ENCODE data around the gene SERPINF2. TPM values are rescaled to one million over a fixed set of nuclear protein-coding genes. Genes with fewer than 3 reads are reported as not detected.

The SERPINF2 gene
- total and polyA plus RNA-seq, 2 experiments from 2014 or later, result 0.66 to 1.2 TPM

GRCh38 chr17:1754430-1755112 lies 11.9 kb downstream of the SERPINF2 start:
- H3K9me2 ChIP-seq (ENCODE audit: insufficient read depth), result no peaks in the 10 kb centered on the region
- no peaks in the 10 kb centered on the region for H3K79me2 ChIP-seq (replicated peaks; ENCODE audit: insufficient read depth)
- Mint-ChIP-seq H3K9me3 (no peaks in the 10 kb centered on the region; the same call in 2 of the 3 replicates), H3K27ac (no peak overlapping the region), H3K4me1 (peaks cover 18% of the 10 kb centered on the region), H3K4me3 (no peak overlapping the region), H3K27me3 (ENCODE audit: insufficient read depth, low read depth, poor library complexity) (peaks cover 11% of the 10 kb centered on the region), H3K36me3 (ENCODE audit: low read depth) (no peaks in the 10 kb centered on the region)
- H3K4me3 ChIP-seq, result no peak overlapping the region
- H3F3A ChIP-seq (replicated peaks; ENCODE audit: low read depth), result no peaks in the 10 kb centered on the region
- H3K27me3 ChIP-seq (ENCODE audit: insufficient read depth), result no peaks in the 10 kb centered on the region
- peak; percentile 15 for ATAC-seq
- H3K27ac ChIP-seq (ENCODE audit: low read depth), result no peak overlapping the region
- no peak for TF ChIP-seq NANOG (IDR thresholded peaks at IDR 0.05; ENCODE audit: borderline replicate concordance)
- DNase-seq (ENCODE audit: low spot score), result no peak
- H3K36me3 ChIP-seq (ENCODE audit: insufficient read depth), result no peaks in the 10 kb centered on the region
- no peak overlapping the region for H3K4me2 ChIP-seq
- H4K20me1 ChIP-seq (replicated peaks; ENCODE audit: insufficient read depth), result no peaks in the 10 kb centered on the region
- peaks cover 6% of the 10 kb centered on the region for H3K4me1 ChIP-seq (ENCODE audit: insufficient read depth)
- H2AFZ ChIP-seq, result no peak overlapping the region

- ATAC-seq, result no peak
- Mint-ChIP-seq H3K9me3 (no peaks in the 10 kb centered on the region; the same call in 2 of the 3 replicates), H3K27ac (no peak overlapping the region), H3K36me3 (ENCODE audit: low read depth) (no peaks in the 10 kb centered on the region), H3K27me3 (ENCODE audit: insufficient read depth, low read depth, poor library complexity) (peaks cover 8% of the 10 kb centered on the region), H3K4me3 (no peak overlapping the region), H3K4me1 (peaks cover 18% of the 10 kb centered on the region)
- no peaks in the 10 kb centered on the region for H3F3A ChIP-seq (replicated peaks; ENCODE audit: low read depth)
- H3K36me3 ChIP-seq (ENCODE audit: insufficient read depth), result no peaks in the 10 kb centered on the region
- H3K27ac ChIP-seq (ENCODE audit: low read depth), result no peak overlapping the region
- no peaks in the 10 kb centered on the region for H3K27me3 ChIP-seq (ENCODE audit: insufficient read depth)
- H3K79me2 ChIP-seq (replicated peaks; ENCODE audit: insufficient read depth), result no peaks in the 10 kb centered on the region
- H3K9me2 ChIP-seq (ENCODE audit: insufficient read depth), result no peaks in the 10 kb centered on the region
- no peak overlapping the region for H3K4me2 ChIP-seq
- TF ChIP-seq REST (IDR thresholded peaks at IDR 0.05; ENCODE audit: unreplicated experiment), result no peak
- no peak for TF ChIP-seq ZNF114 (CRISPR knock-in tag; IDR thresholded peaks at IDR 0.05)
- TF ChIP-seq, protein P1, sequence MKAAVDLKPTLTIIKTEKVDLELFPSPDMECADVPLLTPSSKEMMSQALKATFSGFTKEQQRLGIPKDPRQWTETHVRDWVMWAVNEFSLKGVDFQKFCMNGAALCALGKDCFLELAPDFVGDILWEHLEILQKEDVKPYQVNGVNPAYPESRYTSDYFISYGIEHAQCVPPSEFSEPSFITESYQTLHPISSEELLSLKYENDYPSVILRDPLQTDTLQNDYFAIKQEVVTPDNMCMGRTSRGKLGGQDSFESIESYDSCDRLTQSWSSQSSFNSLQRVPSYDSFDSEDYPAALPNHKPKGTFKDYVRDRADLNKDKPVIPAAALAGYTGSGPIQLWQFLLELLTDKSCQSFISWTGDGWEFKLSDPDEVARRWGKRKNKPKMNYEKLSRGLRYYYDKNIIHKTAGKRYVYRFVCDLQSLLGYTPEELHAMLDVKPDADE (IDR thresholded peaks at IDR 0.05), result no peak
- no peak for TF ChIP-seq STAT1 (IDR thresholded peaks at IDR 0.05; ENCODE audit: unreplicated experiment)
- no peak for TF ChIP-seq NANOG (IDR thresholded peaks at IDR 0.05; ENCODE audit: borderline replicate concordance)
- TF ChIP-seq EZH2 (IDR thresholded peaks at IDR 0.05; ENCODE audit: low read depth, unreplicated experiment), result no peak
- TF ChIP-seq, protein P2, sequence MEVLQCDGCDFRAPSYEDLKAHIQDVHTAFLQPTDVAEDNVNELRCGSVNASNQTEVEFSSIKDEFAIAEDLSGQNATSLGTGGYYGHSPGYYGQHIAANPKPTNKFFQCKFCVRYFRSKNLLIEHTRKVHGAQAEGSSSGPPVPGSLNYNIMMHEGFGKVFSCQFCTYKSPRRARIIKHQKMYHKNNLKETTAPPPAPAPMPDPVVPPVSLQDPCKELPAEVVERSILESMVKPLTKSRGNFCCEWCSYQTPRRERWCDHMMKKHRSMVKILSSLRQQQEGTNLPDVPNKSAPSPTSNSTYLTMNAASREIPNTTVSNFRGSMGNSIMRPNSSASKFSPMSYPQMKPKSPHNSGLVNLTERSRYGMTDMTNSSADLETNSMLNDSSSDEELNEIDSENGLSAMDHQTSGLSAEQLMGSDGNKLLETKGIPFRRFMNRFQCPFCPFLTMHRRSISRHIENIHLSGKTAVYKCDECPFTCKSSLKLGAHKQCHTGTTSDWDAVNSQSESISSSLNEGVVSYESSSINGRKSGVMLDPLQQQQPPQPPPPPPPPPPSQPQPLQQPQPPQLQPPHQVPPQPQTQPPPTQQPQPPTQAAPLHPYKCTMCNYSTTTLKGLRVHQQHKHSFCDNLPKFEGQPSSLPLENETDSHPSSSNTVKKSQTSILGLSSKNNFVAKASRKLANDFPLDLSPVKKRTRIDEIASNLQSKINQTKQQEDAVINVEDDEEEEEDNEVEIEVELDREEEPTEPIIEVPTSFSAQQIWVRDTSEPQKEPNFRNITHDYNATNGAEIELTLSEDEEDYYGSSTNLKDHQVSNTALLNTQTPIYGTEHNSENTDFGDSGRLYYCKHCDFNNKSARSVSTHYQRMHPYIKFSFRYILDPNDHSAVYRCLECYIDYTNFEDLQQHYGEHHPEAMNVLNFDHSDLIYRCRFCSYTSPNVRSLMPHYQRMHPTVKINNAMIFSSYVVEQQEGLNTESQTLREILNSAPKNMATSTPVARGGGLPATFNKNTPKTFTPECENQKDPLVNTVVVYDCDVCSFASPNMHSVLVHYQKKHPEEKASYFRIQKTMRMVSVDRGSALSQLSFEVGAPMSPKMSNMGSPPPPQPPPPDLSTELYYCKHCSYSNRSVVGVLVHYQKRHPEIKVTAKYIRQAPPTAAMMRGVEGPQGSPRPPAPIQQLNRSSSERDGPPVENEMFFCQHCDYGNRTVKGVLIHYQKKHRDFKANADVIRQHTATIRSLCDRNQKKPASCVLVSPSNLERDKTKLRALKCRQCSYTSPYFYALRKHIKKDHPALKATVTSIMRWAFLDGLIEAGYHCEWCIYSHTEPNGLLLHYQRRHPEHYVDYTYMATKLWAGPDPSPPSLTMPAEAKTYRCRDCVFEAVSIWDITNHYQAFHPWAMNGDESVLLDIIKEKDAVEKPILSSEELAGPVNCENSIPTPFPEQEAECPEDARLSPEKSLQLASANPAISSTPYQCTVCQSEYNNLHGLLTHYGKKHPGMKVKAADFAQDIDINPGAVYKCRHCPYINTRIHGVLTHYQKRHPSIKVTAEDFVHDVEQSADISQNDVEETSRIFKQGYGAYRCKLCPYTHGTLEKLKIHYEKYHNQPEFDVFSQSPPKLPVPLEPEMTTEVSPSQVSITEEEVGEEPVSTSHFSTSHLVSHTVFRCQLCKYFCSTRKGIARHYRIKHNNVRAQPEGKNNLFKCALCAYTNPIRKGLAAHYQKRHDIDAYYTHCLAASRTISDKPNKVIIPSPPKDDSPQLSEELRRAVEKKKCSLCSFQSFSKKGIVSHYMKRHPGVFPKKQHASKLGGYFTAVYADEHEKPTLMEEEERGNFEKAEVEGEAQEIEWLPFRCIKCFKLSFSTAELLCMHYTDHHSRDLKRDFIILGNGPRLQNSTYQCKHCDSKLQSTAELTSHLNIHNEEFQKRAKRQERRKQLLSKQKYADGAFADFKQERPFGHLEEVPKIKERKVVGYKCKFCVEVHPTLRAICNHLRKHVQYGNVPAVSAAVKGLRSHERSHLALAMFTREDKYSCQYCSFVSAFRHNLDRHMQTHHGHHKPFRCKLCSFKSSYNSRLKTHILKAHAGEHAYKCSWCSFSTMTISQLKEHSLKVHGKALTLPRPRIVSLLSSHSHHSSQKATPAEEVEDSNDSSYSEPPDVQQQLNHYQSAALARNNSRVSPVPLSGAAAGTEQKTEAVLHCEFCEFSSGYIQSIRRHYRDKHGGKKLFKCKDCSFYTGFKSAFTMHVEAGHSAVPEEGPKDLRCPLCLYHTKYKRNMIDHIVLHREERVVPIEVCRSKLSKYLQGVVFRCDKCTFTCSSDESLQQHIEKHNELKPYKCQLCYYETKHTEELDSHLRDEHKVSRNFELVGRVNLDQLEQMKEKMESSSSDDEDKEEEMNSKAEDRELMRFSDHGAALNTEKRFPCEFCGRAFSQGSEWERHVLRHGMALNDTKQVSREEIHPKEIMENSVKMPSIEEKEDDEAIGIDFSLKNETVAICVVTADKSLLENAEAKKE (CRISPR knock-in tag; IDR thresholded peaks at IDR 0.05), result no peak
- no peak for TF ChIP-seq CREB1 (CRISPR knock-in tag; IDR thresholded peaks at IDR 0.05; ENCODE audit: low read depth)
- TF ChIP-seq JUNB (IDR thresholded peaks at IDR 0.05; ENCODE audit: unreplicated experiment), result no peak
- TF ChIP-seq EZH2phosphoT487 (IDR thresholded peaks at IDR 0.05; ENCODE audit: unreplicated experiment), result no peak
- H3K4me1 ChIP-seq (ENCODE audit: insufficient read depth), result peaks cover 6% of the 10 kb centered on the region
- H4K20me1 ChIP-seq (replicated peaks; ENCODE audit: insufficient read depth), result no peaks in the 10 kb centered on the region
- no peak overlapping the region for H3K4me3 ChIP-seq
- DNase-seq (ENCODE audit: low spot score), result no peak
- no peak overlapping the region for H2AFZ ChIP-seq
These were observed 12.7 kb downstream of the SERPINF2 start for GRCh38 chr17:1755252-1755826.

All from GM23338 (cell line).